H1 (cell line): ENCODE results near the gene PKD2. TPM values are rescaled to one million over a fixed set of nuclear protein-coding genes. Genes with fewer than 3 reads are reported as not detected.

Experiments used
- CTCF ChIA-PET: fragments of 300-600 bp; sonication (Branson Sonifier 250); formaldehyde crosslinking; loops from one replicate; lab custom pipeline; 2021; ENCODE audit not compliant: partially characterized antibody; lab: Charles Lee
- POLR2A ChIA-PET: fragments of 300-600 bp; sonication (Branson Sonifier 250); formaldehyde crosslinking; loops from one replicate; lab custom pipeline; 2021; ENCODE audit warnings: inconsistent platforms; ENCODE audit not compliant: partially characterized antibody; lab: Charles Lee
- DNase-seq, 2 experiments: peaks; one replicate each; pipeline versions ENCODE4 v3.0.0 to v3.0.0-alpha.2; 2010 to 2022; ENCODE audit warnings: low spot score in 2 of 2, low read depth in 1 of 2, mixed read lengths in 1 of 2
- FAIRE-seq: peaks from 2 replicates; lab custom pipeline; 2011; peaks lifted over from hg19 to GRCh38; lab: Jason Lieb, UNC
- H2AFZ ChIP-seq: 2 replicates; pipeline ENCODE4 v1.8.1; 2012; ENCODE audit warnings: low read length, inconsistent platforms
- H2AK5ac ChIP-seq: 2 replicates; pipeline ENCODE4 v1.6.1; 2013; ENCODE audit warnings: low read depth, low read length
- H2BK120ac ChIP-seq: replicated peaks from 2 replicates; pipeline ENCODE3; 2013; ENCODE audit warnings: low read depth, low read length, inconsistent platforms
- H2BK12ac ChIP-seq: 2 replicates; pipeline ENCODE4 v1.6.1; 2013; ENCODE audit warnings: low read depth, low read length
- H2BK15ac ChIP-seq: 2 replicates; pipeline ENCODE4 v1.6.1; 2013; ENCODE audit warnings: low read length
- H2BK20ac ChIP-seq: 2 replicates; pipeline ENCODE4 v1.6.1; 2013; ENCODE audit warnings: low read length
- H2BK5ac ChIP-seq: 2 replicates; pipeline ENCODE4 v1.6.1; 2013; ENCODE audit warnings: low read depth, low read length
- H3K14ac ChIP-seq: 2 replicates; pipeline ENCODE4 v1.6.1; 2013; ENCODE audit warnings: inconsistent platforms; ENCODE audit not compliant: insufficient read length
- H3K18ac ChIP-seq: 2 replicates; pipeline ENCODE4 v1.6.1; 2013; ENCODE audit warnings: low read length; ENCODE audit errors: extremely low read depth
- H3K23ac ChIP-seq: 2 replicates; pipeline ENCODE4 v1.6.1; 2013; ENCODE audit warnings: inconsistent platforms; ENCODE audit not compliant: insufficient read length
- H3K23me2 ChIP-seq: 2 replicates; pipeline ENCODE4 v1.6.1; 2013; ENCODE audit warnings: low read depth, low read length
- H3K27ac ChIP-seq: 2 replicates; pipeline ENCODE4 v1.6.1; 2011; ENCODE audit warnings: low read depth, low read length, inconsistent platforms
- H3K27me3 ChIP-seq, 4 experiments: replicated peaks in 1 of 4; 1 replicate in 1 of 4; 2 replicates in 3 of 4; pipeline versions ENCODE4 v1.6.1 to v1.8.1; 2011 to 2013; ENCODE audit warnings: low read length in 3 of 4, mild to moderate bottlenecking in 3 of 4, inconsistent platforms in 2 of 4, mixed read lengths in 2 of 4, moderate library complexity in 1 of 4; ENCODE audit not compliant: control insufficient read depth in 3 of 4, insufficient read depth in 3 of 4; ENCODE audit errors: extremely low read depth in 1 of 4
- H3K36me3 ChIP-seq, 4 experiments: 2 replicates each; pipeline versions ENCODE4 v1.6.1 to v1.8.1; 2011 to 2013; ENCODE audit warnings: mild to moderate bottlenecking in 4 of 4, low read length in 3 of 4, moderate library complexity in 2 of 4, control low read depth in 1 of 4, inconsistent platforms in 1 of 4; ENCODE audit not compliant: insufficient read depth in 4 of 4, control insufficient read depth in 2 of 4
- H3K4ac ChIP-seq: replicated peaks from 2 replicates; pipeline ENCODE3; 2013; ENCODE audit warnings: low read length, low read depth, mixed read lengths, inconsistent platforms; ENCODE audit not compliant: insufficient read length
- H3K4me1 ChIP-seq, 4 experiments: replicated peaks in 1 of 4; 1 replicate in 1 of 4; 2 replicates in 3 of 4; pipeline versions ENCODE4 v1.6.1 to v1.8.1; 2011 to 2013; ENCODE audit warnings: low read length in 3 of 4, inconsistent platforms in 2 of 4, mixed read lengths in 1 of 4; ENCODE audit not compliant: insufficient read depth in 4 of 4, control insufficient read depth in 3 of 4
- H3K4me2 ChIP-seq, 2 experiments: 2 replicates each; pipeline versions ENCODE4 v1.6.1 to v1.8.1; 2011 to 2013; ENCODE audit warnings: low read depth in 2 of 2, low read length in 2 of 2, control low read depth in 1 of 2, inconsistent platforms in 1 of 2, mild to moderate bottlenecking in 1 of 2; ENCODE audit not compliant: insufficient read depth in 1 of 2
- H3K4me3 ChIP-seq, 4 experiments: fragments of 200-600, 300-600 bp in 1 of 4; sonication (generic), shearing (Covaris generic), sonication (Bioruptor Twin) in 1 of 4; 2 replicates each; pipeline versions ENCODE4 v1.5.1 to v1.8.1; 2011 to 2016; ENCODE audit warnings: low read length in 4 of 4, low read depth in 3 of 4, control low read depth in 2 of 4, inconsistent platforms in 2 of 4, mild to moderate bottlenecking in 2 of 4, mixed read lengths in 1 of 4, moderate library complexity in 1 of 4; ENCODE audit not compliant: insufficient read depth in 2 of 4; ENCODE audit errors: extremely low read depth in 1 of 4
- H3K56ac ChIP-seq: replicated peaks from 2 replicates; pipeline ENCODE3; 2013; ENCODE audit warnings: low read depth, mild to moderate bottlenecking, mixed read lengths, low read length, inconsistent platforms; ENCODE audit not compliant: insufficient read length
- H3K79me1 ChIP-seq: 2 replicates; pipeline ENCODE4 v1.6.1; 2013; ENCODE audit warnings: low read depth, low read length, control low read depth
- H3K79me2 ChIP-seq, 2 experiments: 2 replicates each; pipeline versions ENCODE4 v1.6.1 to v1.8.1; 2012 to 2013; ENCODE audit warnings: low read length in 2 of 2, mild to moderate bottlenecking in 2 of 2, inconsistent platforms in 1 of 2; ENCODE audit not compliant: insufficient read depth in 2 of 2, control insufficient read depth in 1 of 2
- H3K9ac ChIP-seq, 4 experiments: replicated peaks in 1 of 4; 1 replicate in 1 of 4; 2 replicates in 3 of 4; pipeline versions ENCODE4 v1.6.1 to v1.8.1; 2011 to 2013; ENCODE audit warnings: low read depth in 3 of 4, low read length in 3 of 4, control low read depth in 2 of 4, mild to moderate bottlenecking in 2 of 4, moderate library complexity in 2 of 4, inconsistent platforms in 1 of 4; ENCODE audit errors: extremely low read depth in 1 of 4
- H3K9me3 ChIP-seq, 2 experiments: 2 replicates each; pipeline versions ENCODE4 v1.6.1 to v1.8.1; 2012 to 2013; ENCODE audit warnings: mild to moderate bottlenecking in 2 of 2, moderate library complexity in 2 of 2, control low read depth in 1 of 2, inconsistent platforms in 1 of 2, low read depth in 1 of 2, low read length in 1 of 2, mixed read lengths in 1 of 2; ENCODE audit not compliant: insufficient read depth in 2 of 2
- H4K20me1 ChIP-seq, 2 experiments: replicated peaks in 1 of 2; 2 replicates each; pipeline versions ENCODE3 to v1.8.1; 2011 to 2013; ENCODE audit warnings: inconsistent platforms in 2 of 2, low read length in 2 of 2, mild to moderate bottlenecking in 1 of 2; ENCODE audit not compliant: insufficient read depth in 2 of 2, control insufficient read depth in 1 of 2
- H4K5ac ChIP-seq: 2 replicates; pipeline ENCODE4 v1.6.1; 2013; ENCODE audit warnings: low read length, low read depth, mixed read lengths, inconsistent platforms; ENCODE audit not compliant: insufficient read length
- H4K8ac ChIP-seq: 2 replicates; pipeline ENCODE4 v1.8.0; 2013; ENCODE audit warnings: mild to moderate bottlenecking, moderate library complexity, low read length, inconsistent platforms; ENCODE audit not compliant: insufficient read depth; ENCODE audit errors: extremely low read depth
- H4K91ac ChIP-seq: replicated peaks from 2 replicates; pipeline ENCODE3; 2013; ENCODE audit warnings: low read length, mixed read lengths, inconsistent platforms; ENCODE audit not compliant: insufficient read length
- CREB1 ChIP-seq: IDR thresholded peaks from 2 replicates; pipeline ENCODE4 v1.6.1; 2012; ENCODE audit warnings: inconsistent platforms
- FOSL1 ChIP-seq: IDR thresholded peaks from 2 replicates; pipeline ENCODE4 v1.6.1; 2011; ENCODE audit warnings: mild to moderate bottlenecking, low read depth, low read length, moderate library complexity; ENCODE audit not compliant: insufficient read depth
- HDAC6 ChIP-seq: IDR thresholded peaks from one replicate; pipeline ENCODE4 v1.7.1; 2012; ENCODE audit warnings: low read depth, mild to moderate bottlenecking, inconsistent platforms, low read length, moderate library complexity
- KDM1A ChIP-seq: fragments of 200-600, 300-600 bp; sonication (generic); IDR thresholded peaks from 2 replicates; pipeline ENCODE4 v1.7.1; 2016; ENCODE audit warnings: mild to moderate bottlenecking, low read length, borderline replicate concordance
- RBBP5 ChIP-seq: IDR thresholded peaks from 2 replicates; pipeline ENCODE4 v1.7.1; 2012; ENCODE audit warnings: low read depth, mild to moderate bottlenecking, inconsistent platforms, low read length, moderate library complexity, borderline replicate concordance
- RFX5 ChIP-seq: IDR thresholded peaks from 2 replicates; pipeline ENCODE4 v1.6.1; 2011; ENCODE audit warnings: low read depth, low read length, improper control_type of control experiment, borderline replicate concordance
- SAP30 ChIP-seq: fragments of 300-600 bp; sonication (generic); IDR thresholded peaks from 2 replicates; pipeline ENCODE4 v1.7.1; 2012; ENCODE audit warnings: low read length, moderate library complexity, mild to moderate bottlenecking, inconsistent platforms; ENCODE audit not compliant: insufficient read depth, insufficient replicate concordance
- SIX5 ChIP-seq: IDR thresholded peaks from 2 replicates; pipeline ENCODE4 v1.6.1; 2011; ENCODE audit warnings: mild to moderate bottlenecking, low read depth, low read length
- SP4 ChIP-seq: IDR thresholded peaks from 2 replicates; pipeline ENCODE4 v1.6.1; 2012; ENCODE audit warnings: low read length, inconsistent platforms
- SRF ChIP-seq: IDR thresholded peaks from 2 replicates; pipeline ENCODE4 v1.6.1; 2011; ENCODE audit warnings: mild to moderate bottlenecking, low read depth, low read length, moderate library complexity
- TAF1 ChIP-seq: IDR thresholded peaks from 2 replicates; pipeline ENCODE4 v1.6.1; 2011; ENCODE audit warnings: mild to moderate bottlenecking, low read depth, low read length
- TBP ChIP-seq: IDR thresholded peaks from 2 replicates; pipeline ENCODE4 v1.6.1; 2011; ENCODE audit warnings: low read depth, low read length, improper control_type of control experiment
- TCF12 ChIP-seq: IDR thresholded peaks from 2 replicates; pipeline ENCODE4 v1.6.1; 2011; ENCODE audit warnings: low read depth, mild to moderate bottlenecking, low read length
- YY1 ChIP-seq: IDR thresholded peaks from 2 replicates; pipeline ENCODE4 v1.6.1; 2011; ENCODE audit warnings: low read depth, mild to moderate bottlenecking, low read length
- WGBS, 2 experiments: shearing (Covaris generic) in 1 of 2; methylation state at CpG; one replicate each; pipeline versions ENCODE4 v1.1.6 to v1.1.7; 2013 to 2015; ENCODE audit warnings: low lambda C conversion rate in 2 of 2, mixed read lengths in 2 of 2, inconsistent platforms in 1 of 2, low coverage in 1 of 2, missing lambda C conversion rate in 1 of 2; ENCODE audit not compliant: insufficient replicate concordance in 2 of 2, insufficient coverage in 1 of 2, insufficient read length in 1 of 2; ENCODE audit errors: extremely low coverage in 1 of 2, missing lambda C conversion rate in 1 of 2; 5-methylcytosine and 5-hydroxymethylcytosine counted together
- polyA plus RNA-seq, 7 experiments: library from polyadenylated mRNA; depleted of rRNA in 3 of 7; stranded (reverse) in 5 of 7; unstranded in 2 of 7; fragments of >200 nt in 5 of 7; fragments of 200-250 nt in 2 of 7; gene quantifications; 1 replicate in 5 of 7; 2 replicates in 1 of 7; 4 replicates in 1 of 7; pipeline versions ENCODE4 v1.2.1 to v1.2.3, GENCODE V29; 2011 to 2013; ENCODE audit warnings: missing spikeins in 2 of 7, mixed read lengths in 2 of 7
- total RNA-seq: library from RNA; stranded (reverse); fragmentation: NEBNext Ultra II Directional; extraction: Animal tissue kit (Norgen Biotek cat#: 25700); gene quantifications from 2 replicates; pipeline ENCODE4 v1.2.1, GENCODE V29; 2021

The PKD2 gene
- total and polyA plus RNA-seq, 2 of the 8 experiments (the other 6 are each of a cell fraction or from before 2014, with no cell fraction given): 16.0 to 32.0 TPM

DNA sequence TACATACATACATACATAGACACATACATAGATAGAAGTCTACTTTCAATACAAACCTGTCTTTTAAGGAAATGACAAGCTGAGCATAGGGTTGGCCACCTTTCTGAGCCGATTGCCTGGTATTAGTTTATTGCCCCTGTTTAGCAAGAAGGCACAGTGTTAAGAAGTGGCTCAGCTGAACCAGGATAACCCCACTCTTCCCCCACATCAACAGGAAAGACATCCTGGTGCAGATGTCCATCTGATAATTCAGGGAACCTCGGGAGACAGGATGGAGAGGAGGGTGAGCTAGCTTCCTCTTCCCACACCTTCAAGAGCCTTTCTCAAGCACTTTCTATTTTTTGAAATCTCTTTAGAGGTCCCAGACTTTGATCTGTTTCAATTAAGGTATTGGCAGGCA, 52.3 kb downstream of the PKD2 start:
- Histone ChIP-seq H4K8ac (no peak overlapping the region), H3K27ac (no peak overlapping the region), H3K27me3 (no peaks in the 10 kb centered on the region), H2BK20ac (no peak overlapping the region), H3K23me2 (no peaks in the 10 kb centered on the region), H3K79me1 (no peaks in the 10 kb centered on the region), H3K14ac (no peak overlapping the region), H2BK5ac (no peak overlapping the region), H3K9ac (no peak overlapping the region), H3K56ac (no peak overlapping the region), H4K5ac (no peak overlapping the region), H4K20me1 (no peaks in the 10 kb centered on the region), H3K9me3 (no peaks in the 10 kb centered on the region), H3K79me2 (no peaks in the 10 kb centered on the region), H3K4me1 (no peaks in the 10 kb centered on the region), H2AFZ (no peak overlapping the region), H3K4me2 (no peak overlapping the region), H3K4ac (no peak overlapping the region), H2BK120ac (no peak overlapping the region), H4K91ac (no peak overlapping the region), H2BK12ac (no peak overlapping the region), H3K36me3 (peaks cover 2 to 62% (median 17%) of the 10 kb centered on the region in 4 experiments; a peak in 6 of 8 replicates), H2BK15ac (no peak overlapping the region), H3K23ac (no peak overlapping the region), H3K18ac (no peak overlapping the region), H3K4me3 (no peak overlapping the region), H2AK5ac (no peak overlapping the region)
- ChIA-PET CTCF (interaction anchor here (0.9 to 4.0 kb wide), 3 partner anchors 138 to 151 kb away, joined by 3 to 17 read pairs (median 4); no protein-coding TSS in a partner anchor), POLR2A (no interaction called here)
- 95% methylated on average over 2 of the region's 2 CpGs; no CpG with 5 or more reads in 1 of the 2 experiments for WGBS, 2 experiments
- no peak for DNase-seq
- FAIRE-seq: no peak
- TF ChIP-seq FOSL1 (no peak), TBP (no peak), SP4 (no peak), CREB1 (no peak), RFX5 (no peak), SAP30 (no peak), HDAC6 (no peak), RBBP5 (no peak), YY1 (no peak), SIX5 (no peak), TAF1 (no peak), SRF (no peak), KDM1A (no peak), TCF12 (no peak)
